ENCODE measurements around the gene GNAQ.
"Not testable (repeated sequence)": the region's sequence is repeated elsewhere in the genome, so short reads cannot be mapped to it uniquely, and the experiment has no call there.

Gene GNAQ

GRCh38 chr9:77764894-77765780 lies 266.5 kb downstream of the GNAQ start:
- Histone ChIP-seq H3K36me3 (no peaks in the 10 kb centered on the region), H3K27me3 (no peaks in the 10 kb centered on the region), H3K4me3 (no peak overlapping the region), H3K9me3 (no peaks in the 10 kb centered on the region), H3K4me1 (no peaks in the 10 kb centered on the region), H3K27ac (no peak overlapping the region)
- DNase-seq = no peak
- intact Hi-C loops (cut with DNase I; ENCODE audit: low total_unique reads) = no loop called here
- peak; percentile 38 to 46 for TF ChIP-seq CTCF (IDR thresholded peaks at IDR 0.05)

- Histone ChIP-seq H3K9me3 (no peaks in the 10 kb centered on the region), H3K36me3 (no peaks in the 10 kb centered on the region), H3K4me1 (no peaks in the 10 kb centered on the region), H3K4me3 (no peak overlapping the region), H3K27ac (no peak overlapping the region), H3K27me3 (no peaks in the 10 kb centered on the region)
- no peak for DNase-seq
- intact Hi-C loops (cut with DNase I; ENCODE audit: low total_unique reads) = no loop called here
- TF ChIP-seq CTCF (IDR thresholded peaks at IDR 0.05) = no peak
Observed at GRCh38 chr9:77763566-77763965, 268.0 kb downstream of the GNAQ start.

- H3K27ac ChIP-seq; DNase-seq; H3K27me3 ChIP-seq; H3K4me1 ChIP-seq; H3K9me3 ChIP-seq; H3K4me3 ChIP-seq; H3K36me3 ChIP-seq; intact Hi-C loops (cut with DNase I; ENCODE audit: low total_unique reads): not testable (repeated sequence)
Observed at GRCh38 chr9:77760919-77761318, 270.7 kb downstream of the GNAQ start.

GRCh38 chr9:77759391-77759790 lies 272.2 kb downstream of the GNAQ start:
- no peak overlapping the region for H3K27ac ChIP-seq
- no peaks in the 10 kb centered on the region for H3K36me3 ChIP-seq
- intact Hi-C loops (cut with DNase I; ENCODE audit: low total_unique reads) = no loop called here
- H3K27me3 ChIP-seq = no peaks in the 10 kb centered on the region
- no peak for DNase-seq
- TF ChIP-seq CTCF (IDR thresholded peaks at IDR 0.05) = no peak
- no peaks in the 10 kb centered on the region for H3K4me1 ChIP-seq
- H3K9me3 ChIP-seq = no peaks in the 10 kb centered on the region
- no peak overlapping the region for H3K4me3 ChIP-seq

GRCh38 chr9:77756449-77756848 lies 275.2 kb downstream of the GNAQ start:
- intact Hi-C loops (cut with DNase I; ENCODE audit: low total_unique reads) = no loop called here
- H3K27ac ChIP-seq = no peak overlapping the region

More at GRCh38 chr9:77756449-77756848, 275.2 kb downstream of the GNAQ start:
- H3K27me3 ChIP-seq = no peaks in the 10 kb centered on the region
- peaks cover 0 to 13% (median 4%) of the 10 kb centered on the region in 4 donors for H3K4me1 ChIP-seq
- TF ChIP-seq CTCF (IDR thresholded peaks at IDR 0.05) = no peak
- H3K36me3 ChIP-seq = no peaks in the 10 kb centered on the region
- H3K4me3 ChIP-seq = no peak overlapping the region
- no peaks in the 10 kb centered on the region for H3K9me3 ChIP-seq
- no peak for DNase-seq

Measured in tibial artery (tissue), 4 donors.